ENCODE measurements around the gene MALRD1.

MALRD1 gene

DNA sequence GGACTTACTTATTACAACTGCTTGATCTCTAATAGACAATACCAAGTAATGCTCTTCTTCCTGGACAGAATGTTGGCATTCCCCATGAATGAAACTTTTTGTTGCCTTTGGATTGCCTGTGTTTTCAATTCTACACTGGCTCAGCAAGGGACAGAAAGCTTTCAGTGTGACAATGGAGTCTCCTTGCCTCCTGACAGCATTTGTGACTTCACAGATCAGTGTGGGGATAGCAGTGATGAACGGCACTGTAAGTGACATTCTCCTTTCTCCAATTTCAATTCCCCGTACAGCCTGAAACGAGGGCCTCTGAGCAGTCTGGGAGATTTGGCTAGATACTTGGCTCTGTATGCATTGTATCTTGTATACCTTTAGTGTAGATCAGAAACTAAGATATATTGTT, 290 bp downstream of the MALRD1 start:
- in situ Hi-C loops (cut with HindIII; ENCODE audit: low sequenced_read_pairs): no loop called here
- TF ChIP-seq, protein P1, sequence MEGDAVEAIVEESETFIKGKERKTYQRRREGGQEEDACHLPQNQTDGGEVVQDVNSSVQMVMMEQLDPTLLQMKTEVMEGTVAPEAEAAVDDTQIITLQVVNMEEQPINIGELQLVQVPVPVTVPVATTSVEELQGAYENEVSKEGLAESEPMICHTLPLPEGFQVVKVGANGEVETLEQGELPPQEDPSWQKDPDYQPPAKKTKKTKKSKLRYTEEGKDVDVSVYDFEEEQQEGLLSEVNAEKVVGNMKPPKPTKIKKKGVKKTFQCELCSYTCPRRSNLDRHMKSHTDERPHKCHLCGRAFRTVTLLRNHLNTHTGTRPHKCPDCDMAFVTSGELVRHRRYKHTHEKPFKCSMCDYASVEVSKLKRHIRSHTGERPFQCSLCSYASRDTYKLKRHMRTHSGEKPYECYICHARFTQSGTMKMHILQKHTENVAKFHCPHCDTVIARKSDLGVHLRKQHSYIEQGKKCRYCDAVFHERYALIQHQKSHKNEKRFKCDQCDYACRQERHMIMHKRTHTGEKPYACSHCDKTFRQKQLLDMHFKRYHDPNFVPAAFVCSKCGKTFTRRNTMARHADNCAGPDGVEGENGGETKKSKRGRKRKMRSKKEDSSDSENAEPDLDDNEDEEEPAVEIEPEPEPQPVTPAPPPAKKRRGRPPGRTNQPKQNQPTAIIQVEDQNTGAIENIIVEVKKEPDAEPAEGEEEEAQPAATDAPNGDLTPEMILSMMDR (IDR thresholded peaks at IDR 0.05; ENCODE audit: low read depth, low read length): no peak
- no peak overlapping the region for H3K4me3 ChIP-seq (ENCODE audit: low read depth, low read length)
- no peak for DNase-seq (ENCODE audit: low read depth, low spot score)

- in situ Hi-C loops (cut with HindIII; ENCODE audit: low sequenced_read_pairs): no loop called here
- no peak for DNase-seq (ENCODE audit: low read depth, low spot score)
- no peak overlapping the region for H3K4me3 ChIP-seq (ENCODE audit: low read depth, low read length)
- TF ChIP-seq, protein P1 (IDR thresholded peaks at IDR 0.05; ENCODE audit: low read depth, low read length): no peak
These were observed 966 bp downstream of the MALRD1 start for GRCh38 chr10:19049567-19049966.

- TF ChIP-seq, protein P1 (IDR thresholded peaks at IDR 0.05; ENCODE audit: low read depth, low read length): no peak
- H3K4me3 ChIP-seq (ENCODE audit: low read depth, low read length): no peak overlapping the region
- in situ Hi-C loops (cut with HindIII; ENCODE audit: low sequenced_read_pairs): no loop called here
- DNase-seq (ENCODE audit: low read depth, low spot score): no peak
These were observed 5.8 kb downstream of the MALRD1 start for GRCh38 chr10:19054289-19054835.

GRCh38 chr10:19058046-19058445, 9.4 kb downstream of the MALRD1 start:
- in situ Hi-C loops (cut with HindIII; ENCODE audit: low sequenced_read_pairs): no loop called here
- DNase-seq (ENCODE audit: low read depth, low spot score): no peak

DNA sequence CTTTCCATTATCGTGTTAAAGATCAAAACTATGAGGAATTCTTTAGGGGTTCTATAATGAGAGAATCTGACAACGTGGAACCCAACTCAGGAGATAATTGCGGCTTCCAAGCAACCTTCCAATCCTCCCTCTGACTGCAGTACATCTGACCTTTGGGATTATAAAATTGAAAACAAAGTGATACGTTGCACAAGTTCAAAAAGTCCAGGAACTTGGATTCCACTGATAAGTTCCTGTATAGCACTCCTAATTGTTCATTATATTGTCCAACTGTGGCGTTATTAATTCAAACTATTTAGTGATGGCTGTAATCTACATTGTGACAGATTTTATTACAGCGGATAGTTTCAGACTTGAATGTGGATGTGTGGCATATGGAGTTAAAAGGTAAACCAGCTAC, 15.4 kb downstream of the MALRD1 start:
- in situ Hi-C loops (cut with HindIII; ENCODE audit: low sequenced_read_pairs): no loop called here

More at GRCh38 chr10:19058046-19058445, 9.4 kb downstream of the MALRD1 start:
- TF ChIP-seq, protein P1 (IDR thresholded peaks at IDR 0.05; ENCODE audit: low read depth, low read length): no peak
- H3K4me3 ChIP-seq (ENCODE audit: low read depth, low read length): no peak overlapping the region

GRCh38 chr10:19071946-19072345, 23.3 kb downstream of the MALRD1 start:
- no peak for DNase-seq (ENCODE audit: low read depth, low spot score)
- TF ChIP-seq, protein P1 (IDR thresholded peaks at IDR 0.05; ENCODE audit: low read depth, low read length): no peak
- H3K4me3 ChIP-seq (ENCODE audit: low read depth, low read length): no peak overlapping the region
- in situ Hi-C loops (cut with HindIII; ENCODE audit: low sequenced_read_pairs): no loop called here

More for the DNA sequence above, 15.4 kb downstream of the MALRD1 start:
- H3K4me3 ChIP-seq (ENCODE audit: low read depth, low read length): no peak overlapping the region
- TF ChIP-seq, protein P1 (IDR thresholded peaks at IDR 0.05; ENCODE audit: low read depth, low read length): no peak
- DNase-seq (ENCODE audit: low read depth, low spot score): no peak

All from astrocyte of the spinal cord (primary cell).